ENCODE data around the gene PRSS8. TPM values are rescaled to one million over a fixed set of nuclear protein-coding genes. Genes with fewer than 3 reads are reported as not detected.
"Not testable (repeated sequence)": the region's sequence is repeated elsewhere in the genome, so short reads cannot be mapped to it uniquely, and the experiment has no call there.

Gene PRSS8
- total RNA-seq, 1 experiment from 2014 or later = 0.15 TPM

GRCh38 chr16:31138621-31139578 is 3.4 kb upstream of the PRSS8 start:
- CTCF ChIA-PET = interaction anchor here (0.8 kb wide), 1 partner anchor 142 kb away, joined by 4 read pairs; no protein-coding TSS in a partner anchor
- H3K36me3 ChIP-seq (ENCODE audit: control insufficient read depth, insufficient read depth, low read length) = no peaks in the 10 kb centered on the region
- DNase-seq (ENCODE audit: low read depth, low spot score) (no peak), ATAC-seq (no peak)
- H3K9me3 ChIP-seq (ENCODE audit: control insufficient read depth, insufficient read depth, low read depth, low read length) = no peaks in the 10 kb centered on the region
- H3K27me3 ChIP-seq (ENCODE audit: control insufficient read depth, insufficient read depth, low read length) = no peaks in the 10 kb centered on the region
- intact Hi-C loops (cut with micrococcal nuclease; ENCODE audit: unreplicated experiment) = no loop called here
- no peak overlapping the region for H3K27ac ChIP-seq (ENCODE audit: low read length)
- TF ChIP-seq POLR2AphosphoS5 (IDR thresholded peaks at IDR 0.05; ENCODE audit: low read depth, low read length) (no peak), TCF7L2 (IDR thresholded peaks at IDR 0.05; ENCODE audit: low read depth, low read length) (no peak)
- no TSS peak for BruUV-seq (replicated peaks)
- H3K4me3 ChIP-seq (ENCODE audit: low read depth in 2 of 2, low read length in 2 of 2) = no peak overlapping the region
- POLR2A ChIA-PET = no interaction called here
- in situ Hi-C loops (cut with HindIII; ENCODE audit: low pct_unique_long_range_greater_than_20kb, low sequenced_read_pairs) = no loop called here
- peaks cover 16% of the 10 kb centered on the region for H3K4me1 ChIP-seq (ENCODE audit: control insufficient read depth, insufficient read depth, low read length)

- CTCF ChIA-PET = not testable (repeated sequence)
Observed at GRCh38 chr16:31136822-31137499, 1.4 kb upstream of the PRSS8 start.

GRCh38 chr16:31136287-31136662 is 748 bp upstream of the PRSS8 start:
- Histone ChIP-seq H3K4me3 (ENCODE audit: low read depth in 2 of 2, low read length in 2 of 2) (no peak overlapping the region), H3K9me3 (ENCODE audit: control insufficient read depth, insufficient read depth, low read depth, low read length) (no peaks in the 10 kb centered on the region), H3K4me1 (ENCODE audit: control insufficient read depth, insufficient read depth, low read length) (peaks cover 10% of the 10 kb centered on the region), H3K27ac (ENCODE audit: low read length) (no peak overlapping the region), H3K27me3 (ENCODE audit: control insufficient read depth, insufficient read depth, low read length) (no peaks in the 10 kb centered on the region), H3K36me3 (ENCODE audit: control insufficient read depth, insufficient read depth, low read length) (no peaks in the 10 kb centered on the region)
- no TSS peak for BruUV-seq (replicated peaks)
- CTCF ChIA-PET = interaction anchor here (0.6 kb wide), 1 partner anchor 22 kb away, joined by 7 read pairs; no protein-coding TSS in a partner anchor
- in situ Hi-C loops (cut with HindIII; ENCODE audit: low pct_unique_long_range_greater_than_20kb, low sequenced_read_pairs) (no loop called here), intact Hi-C loops (cut with micrococcal nuclease; ENCODE audit: unreplicated experiment) (no loop called here)
- POLR2A ChIA-PET = interaction anchor here (0.7 to 1.2 kb wide), 2 partner anchors 19 to 44 kb away, joined by 3 read pairs; partner anchors contain the start of gene KAT8
- ATAC-seq (no peak), DNase-seq (ENCODE audit: low read depth, low spot score) (no peak)
- no peak for TF ChIP-seq POLR2AphosphoS5 (IDR thresholded peaks at IDR 0.05; ENCODE audit: low read depth, low read length)
- TF ChIP-seq REST (IDR thresholded peaks at IDR 0.05; ENCODE audit: insufficient read depth in 1 of 2, low read depth in 2 of 2, low read length in 1 of 2) = no peak
- TF ChIP-seq SIN3A (IDR thresholded peaks at IDR 0.05; ENCODE audit: borderline replicate concordance, insufficient read depth, low read depth, low read length) = no peak
- TF ChIP-seq TCF7L2 (IDR thresholded peaks at IDR 0.05; ENCODE audit: low read depth, low read length) = no peak
- TF ChIP-seq CTCF (IDR thresholded peaks at IDR 0.05) = no peak

More at GRCh38 chr16:31136822-31137499, 1.4 kb upstream of the PRSS8 start:
- H3K4me1 ChIP-seq (ENCODE audit: control insufficient read depth, insufficient read depth, low read length) = peaks cover 16% of the 10 kb centered on the region
- intact Hi-C loops (cut with micrococcal nuclease; ENCODE audit: unreplicated experiment); BruUV-seq (replicated peaks); ATAC-seq; H3K27ac ChIP-seq (ENCODE audit: low read length); H3K36me3 ChIP-seq (ENCODE audit: control insufficient read depth, insufficient read depth, low read length); H3K27me3 ChIP-seq (ENCODE audit: control insufficient read depth, insufficient read depth, low read length); H3K4me3 ChIP-seq (ENCODE audit: low read depth in 2 of 2, low read length in 2 of 2); H3K9me3 ChIP-seq (ENCODE audit: control insufficient read depth, insufficient read depth, low read depth, low read length); in situ Hi-C loops (cut with HindIII; ENCODE audit: low pct_unique_long_range_greater_than_20kb, low sequenced_read_pairs); DNase-seq (ENCODE audit: low read depth, low spot score): not testable (repeated sequence)
- POLR2A ChIA-PET = interaction anchor here (0.7 to 1.2 kb wide), 2 partner anchors 20 to 44 kb away, joined by 3 read pairs; partner anchors contain the start of gene KAT8

All from Panc1 (cell line).